GM21423 (cell line): ENCODE measurements around the gene SYT6.

ENCODE experiments used
- ATAC-seq: cut with Tn5 transposase; IDR thresholded peaks from one replicate; pipeline ENCODE4 v1.9.1; 2021; ENCODE audit warnings: mild to moderate bottlenecking, moderate library complexity; ENCODE audit not compliant: unreplicated experiment

The SYT6 gene

GRCh38 chr1:114122941-114123618, 30.6 kb downstream of the SYT6 start:
- no peak for ATAC-seq

DNA sequence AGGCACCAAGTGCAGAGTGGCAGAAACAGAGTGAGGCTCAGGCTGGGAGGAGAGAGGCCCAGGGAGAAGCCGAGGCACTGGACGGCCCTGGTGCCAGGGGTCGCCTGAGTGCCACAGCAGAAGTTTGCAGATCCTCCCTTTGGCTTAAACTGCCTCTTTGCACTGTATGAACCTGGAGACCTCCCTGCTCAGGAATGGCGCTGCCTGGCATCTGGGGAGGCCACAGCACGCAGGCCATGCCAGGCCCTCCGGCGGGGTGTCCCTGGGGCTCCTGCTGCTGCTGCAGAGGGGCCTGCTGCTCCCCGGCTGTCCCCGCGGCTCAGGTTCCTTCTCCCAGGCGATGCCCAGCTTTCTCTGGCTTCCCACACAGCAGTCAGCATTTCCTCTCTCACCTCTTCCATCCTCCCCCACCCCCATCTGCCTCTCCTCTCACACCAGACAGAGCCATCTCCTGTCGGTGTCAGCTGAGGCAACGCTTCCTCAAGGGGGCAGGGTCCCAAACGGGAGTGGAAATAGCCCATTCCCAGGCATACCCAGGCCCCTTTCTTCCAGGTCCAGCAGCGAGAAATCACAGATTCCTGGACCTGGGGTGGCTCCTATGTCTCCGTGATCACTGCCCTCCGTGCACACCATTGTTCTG, 35.2 kb downstream of the SYT6 start:
- ATAC-seq = no peak

DNA sequence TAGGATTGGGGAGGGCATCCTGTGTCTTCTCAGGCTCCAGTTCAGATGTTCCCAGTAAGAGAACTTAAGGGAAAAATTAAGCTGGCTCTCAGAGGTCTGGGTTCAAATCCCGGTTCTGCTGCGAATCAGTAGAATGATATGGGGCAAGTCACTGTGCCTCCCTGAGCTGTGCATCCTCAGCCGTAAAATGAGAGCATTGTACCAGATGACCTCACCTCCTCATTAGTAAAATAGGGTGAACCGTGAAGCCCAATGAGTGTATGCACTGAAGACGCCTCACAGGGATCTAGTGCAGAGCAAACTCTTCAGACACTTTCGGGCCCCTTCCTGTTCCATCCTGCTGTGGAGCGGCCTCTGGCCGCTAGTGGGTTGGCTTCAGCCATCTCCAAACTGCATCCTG, 36.0 kb downstream of the SYT6 start:
- no peak for ATAC-seq

DNA sequence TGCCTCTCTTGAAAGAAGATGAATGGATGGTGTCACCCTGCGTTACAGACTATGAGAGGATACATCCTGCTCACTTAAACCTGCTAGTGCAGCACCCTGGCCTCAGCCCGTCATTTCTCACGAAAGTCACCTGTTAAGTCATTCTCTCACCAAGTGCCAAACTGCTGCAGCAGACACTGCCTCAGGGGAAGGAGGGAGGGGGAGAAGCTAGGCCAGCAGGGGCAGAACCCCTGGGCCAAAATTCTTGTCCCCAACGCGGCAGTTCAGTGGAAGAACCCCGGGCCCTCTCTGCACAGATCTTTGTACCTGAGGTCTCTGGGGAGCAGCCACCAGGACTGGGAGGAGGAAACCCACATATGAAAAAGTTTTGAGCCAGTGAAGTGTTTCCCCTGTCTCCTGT, 37.6 kb downstream of the SYT6 start:
- ATAC-seq = no peak

- no peak for ATAC-seq
Measured at GRCh38 chr1:114114185-114115094, 39.2 kb downstream of the SYT6 start.

- no peak for ATAC-seq
Measured at GRCh38 chr1:114113411-114114184, 40.1 kb downstream of the SYT6 start.

GRCh38 chr1:114112775-114113174, 40.9 kb downstream of the SYT6 start:
- ATAC-seq = no peak

DNA sequence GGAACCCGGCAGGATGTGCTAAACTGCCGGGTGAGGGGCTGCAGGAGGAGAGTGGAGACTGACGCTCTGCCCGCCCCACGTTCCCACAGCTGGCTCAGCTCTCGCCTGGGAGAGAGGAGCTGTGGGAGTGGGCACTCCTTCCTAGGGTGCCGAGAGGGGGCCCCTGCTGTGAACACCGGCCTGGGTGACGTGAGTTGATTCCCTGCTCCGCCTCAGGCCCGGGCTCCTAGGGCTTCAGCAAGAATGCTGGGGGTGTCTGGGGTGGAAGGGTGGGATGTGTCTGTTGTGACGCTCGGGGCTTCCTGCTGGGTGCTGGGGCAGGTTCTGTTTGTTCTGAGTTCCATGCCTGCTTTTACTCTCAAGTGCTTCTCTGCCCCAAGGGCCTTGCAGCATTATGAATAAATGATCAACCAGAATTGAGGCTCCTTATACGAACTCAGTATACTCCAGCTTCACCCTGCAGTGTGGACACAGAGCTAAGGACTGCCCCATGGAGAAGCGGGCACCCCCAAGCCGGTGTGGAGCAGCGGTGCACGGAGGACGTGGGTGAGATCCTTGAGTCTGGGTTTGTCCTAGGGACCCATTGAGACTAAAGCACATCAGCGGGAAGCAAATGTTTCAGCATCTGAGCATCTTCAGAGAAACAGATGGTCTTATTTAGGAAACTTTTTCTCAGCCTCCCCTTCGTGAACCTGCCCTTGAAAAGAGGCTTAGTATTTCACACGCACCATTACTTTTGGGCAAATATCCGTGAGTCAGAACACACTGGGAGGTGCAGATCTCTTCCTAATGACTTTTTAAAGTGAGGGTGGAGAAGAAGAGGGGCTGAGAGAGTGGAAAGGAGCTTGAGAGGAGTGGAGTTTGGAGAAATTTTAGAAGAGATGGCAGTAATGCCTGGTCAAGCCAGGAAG, 41.7 kb downstream of the SYT6 start:
- ATAC-seq = no peak

- no peak for ATAC-seq
Measured at GRCh38 chr1:114109981-114110380, 43.7 kb downstream of the SYT6 start.

GRCh38 chr1:114108751-114109255, 44.9 kb downstream of the SYT6 start:
- ATAC-seq = peak; percentile 74

- no peak for ATAC-seq
Measured at GRCh38 chr1:114107474-114108435, 45.9 kb downstream of the SYT6 start.

GRCh38 chr1:114105421-114105979, 48.2 kb downstream of the SYT6 start:
- no peak for ATAC-seq

DNA sequence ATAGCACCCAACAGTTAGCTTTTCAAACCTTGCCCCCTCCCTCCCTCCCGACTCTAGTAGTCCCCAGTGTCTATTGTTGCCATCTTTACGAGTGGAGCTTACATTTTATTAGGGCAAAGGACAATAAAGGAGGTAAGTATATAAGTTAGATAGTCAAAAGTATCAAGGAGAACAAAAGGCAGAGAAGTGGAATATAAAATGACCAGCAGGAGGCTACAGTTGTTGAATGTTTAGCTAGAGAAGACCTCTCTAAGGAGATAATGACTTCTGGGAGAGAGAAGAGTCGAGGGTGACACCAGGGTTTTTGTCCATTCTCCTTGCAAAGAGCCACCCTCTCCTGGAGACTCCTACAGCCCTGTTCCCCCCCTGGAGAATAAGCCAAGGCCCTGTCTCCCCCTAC, 48.7 kb downstream of the SYT6 start:
- no peak for ATAC-seq

DNA sequence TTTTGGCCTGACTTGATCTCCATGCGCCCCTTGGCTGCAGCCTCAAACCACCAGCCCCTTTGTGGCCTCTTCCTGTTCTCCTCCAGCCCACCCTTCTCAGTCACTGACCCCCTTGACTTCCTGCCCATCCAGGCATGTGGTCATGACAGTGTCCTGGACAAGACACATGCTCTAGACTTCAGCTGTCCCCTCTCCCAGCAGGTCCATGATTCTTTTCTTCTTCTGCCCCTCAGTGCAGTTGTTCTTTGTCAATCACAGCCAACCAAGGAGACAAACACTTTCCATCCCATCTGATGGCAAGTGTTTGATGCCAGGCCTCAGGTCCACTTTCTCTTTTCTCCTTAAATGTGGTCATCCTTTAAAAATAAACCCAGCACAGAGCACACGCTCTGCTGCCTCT, 49.7 kb downstream of the SYT6 start:
- no peak for ATAC-seq

GRCh38 chr1:114102136-114102535, 51.5 kb downstream of the SYT6 start:
- ATAC-seq = no peak

- ATAC-seq = no peak
Measured at GRCh38 chr1:114100148-114100547, 53.5 kb downstream of the SYT6 start.

GRCh38 chr1:114099268-114099667, 54.4 kb downstream of the SYT6 start:
- ATAC-seq = no peak

- ATAC-seq = no peak
Measured at GRCh38 chr1:114097109-114097508, 56.6 kb downstream of the SYT6 start.
